GM19025 (cell line): ENCODE results near the gene ATXN2.

Experiments used
- ATAC-seq: cut with Tn5 transposase; IDR thresholded peaks from one replicate; pipeline ENCODE4 v1.9.1; 2021; ENCODE audit warnings: mild to moderate bottlenecking, low read depth, moderate library complexity; ENCODE audit not compliant: unreplicated experiment

ATXN2 gene

DNA sequence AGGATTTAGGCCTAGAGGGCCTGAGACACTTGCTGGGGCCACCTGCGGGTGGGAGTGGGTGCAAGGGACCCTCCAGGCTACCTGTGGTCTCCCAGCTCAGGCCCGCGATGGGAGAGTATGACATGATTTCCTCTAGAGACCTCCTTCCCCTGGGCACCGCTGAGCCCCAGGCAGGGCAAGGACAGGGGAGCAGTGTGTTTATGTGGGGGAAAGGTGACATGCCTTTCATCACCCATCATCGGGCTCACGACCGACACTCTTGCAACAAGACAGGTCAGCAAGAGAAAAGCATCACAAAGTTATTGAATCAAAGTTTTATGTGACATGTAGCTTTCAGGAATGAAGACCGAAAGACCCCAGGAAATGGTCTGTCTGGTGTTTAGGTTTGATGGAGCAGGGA lies 173.5 kb downstream of the ATXN2 start:
- ATAC-seq: no peak

DNA sequence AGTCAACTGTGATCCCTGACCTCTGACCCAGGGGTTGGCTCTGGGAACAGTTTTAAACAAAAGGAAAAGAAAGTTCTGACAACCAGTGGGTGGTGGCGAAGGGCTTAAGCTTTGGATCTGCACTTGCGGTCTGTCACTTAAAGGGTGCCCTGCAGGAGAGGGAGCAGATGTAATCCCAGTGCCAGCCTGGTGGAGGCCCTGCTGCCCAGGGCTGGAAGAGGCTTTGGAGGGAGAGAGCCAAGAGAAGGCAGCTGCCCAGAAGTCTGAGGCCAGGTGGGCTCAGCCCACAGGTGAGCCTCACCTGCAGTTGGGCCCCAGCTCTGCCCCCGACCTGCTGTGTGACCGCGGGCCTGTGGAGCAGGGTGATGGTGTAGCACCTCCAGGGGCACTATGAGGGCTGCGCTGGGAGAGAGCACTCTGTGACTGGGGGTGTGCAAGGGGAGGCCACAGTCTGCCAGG lies 174.3 kb downstream of the ATXN2 start:
- ATAC-seq: no peak

DNA sequence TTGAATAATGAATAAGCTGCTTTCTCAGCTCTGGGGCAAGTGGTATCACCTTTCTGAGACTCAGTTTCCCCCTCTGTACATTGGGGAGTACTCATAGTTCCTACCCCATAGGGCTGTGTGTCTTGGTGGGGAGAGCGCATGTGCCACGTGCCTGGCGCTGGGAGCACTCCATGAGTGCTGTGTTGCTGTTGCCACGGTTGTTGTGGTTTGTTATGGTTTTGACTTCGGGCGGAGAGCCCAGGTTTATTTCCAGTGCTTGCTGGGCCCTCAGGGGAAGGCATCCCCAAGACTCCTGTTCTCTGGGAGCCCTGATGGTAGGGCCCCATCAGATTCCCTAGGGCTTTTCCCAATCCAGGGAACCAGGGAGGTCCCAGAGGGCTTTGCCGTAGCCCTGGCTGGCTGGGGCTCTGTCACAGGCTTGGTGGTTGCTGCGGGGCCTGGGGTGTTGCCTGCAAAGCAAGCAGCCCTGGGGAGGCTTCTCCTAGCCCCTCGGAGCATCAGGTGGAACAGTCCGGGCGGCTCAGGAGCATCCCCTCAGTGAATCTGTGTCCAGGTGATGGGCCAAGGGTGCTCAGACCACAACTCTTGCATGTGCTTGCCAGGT lies 174.8 kb downstream of the ATXN2 start:
- ATAC-seq: no peak

- no peak for ATAC-seq
These were observed 178.6 kb downstream of the ATXN2 start for GRCh38 chr12:111420494-111420893.

GRCh38 chr12:111419784-111420183 lies 179.3 kb downstream of the ATXN2 start:
- no peak for ATAC-seq

GRCh38 chr12:111418594-111418880 lies 180.6 kb downstream of the ATXN2 start:
- ATAC-seq: no peak

- no peak for ATAC-seq
These were observed 181.1 kb downstream of the ATXN2 start for GRCh38 chr12:111417784-111418593.

DNA sequence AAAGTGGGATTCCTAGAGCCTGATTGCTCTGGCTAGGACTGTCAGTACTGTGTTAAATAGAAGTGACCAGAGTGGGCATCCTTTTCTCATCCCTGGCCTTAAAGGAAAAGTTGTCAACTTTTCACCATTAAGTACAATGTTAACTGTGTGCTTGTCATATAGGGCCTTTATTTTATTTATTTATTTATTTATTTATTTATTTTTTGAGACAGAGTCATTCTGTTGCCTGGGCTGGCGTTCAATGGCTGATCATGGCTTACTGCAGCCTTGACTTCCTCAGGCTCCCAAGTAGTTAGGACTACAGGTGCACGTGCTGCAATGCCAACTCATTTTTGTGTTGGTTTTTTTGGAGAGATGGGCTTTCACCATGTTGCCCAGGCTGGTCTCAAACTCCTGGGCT lies 181.8 kb downstream of the ATXN2 start:
- ATAC-seq: no peak

- no peak for ATAC-seq
These were observed 184.3 kb downstream of the ATXN2 start for GRCh38 chr12:111414711-111415252.

GRCh38 chr12:111413442-111414086 lies 185.6 kb downstream of the ATXN2 start:
- ATAC-seq: no peak

DNA sequence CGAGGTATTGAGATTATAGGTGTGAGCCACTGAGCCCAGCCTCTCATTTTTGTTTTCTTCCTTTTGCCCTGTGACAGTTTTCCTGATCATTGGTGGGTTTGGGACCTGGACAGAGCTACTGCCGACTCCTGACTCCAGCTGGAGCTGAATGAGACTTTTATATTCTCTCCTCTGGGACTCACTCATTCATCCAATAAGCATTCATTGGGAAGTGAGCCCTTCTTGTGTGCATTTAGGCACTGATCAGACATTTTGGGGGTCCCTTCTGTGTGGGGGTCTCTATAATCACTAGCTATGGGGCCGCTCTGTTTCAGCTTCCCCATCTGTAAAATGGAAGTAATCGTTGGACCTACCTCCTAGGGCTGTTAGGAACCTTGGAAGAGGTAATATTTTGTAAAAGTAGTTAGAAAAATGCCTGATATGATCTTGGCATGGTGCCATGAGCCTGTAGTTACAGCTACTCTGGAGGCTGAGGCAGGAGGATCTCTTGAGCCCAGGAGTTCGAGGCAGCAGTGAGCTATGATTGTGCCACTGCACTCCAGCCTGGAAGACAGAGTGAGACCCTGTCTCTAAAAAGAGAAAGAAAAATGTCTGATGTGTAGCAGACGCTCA lies 186.2 kb downstream of the ATXN2 start:
- ATAC-seq: no peak

- ATAC-seq: no peak
These were observed 186.9 kb downstream of the ATXN2 start for GRCh38 chr12:111412007-111412829.

DNA sequence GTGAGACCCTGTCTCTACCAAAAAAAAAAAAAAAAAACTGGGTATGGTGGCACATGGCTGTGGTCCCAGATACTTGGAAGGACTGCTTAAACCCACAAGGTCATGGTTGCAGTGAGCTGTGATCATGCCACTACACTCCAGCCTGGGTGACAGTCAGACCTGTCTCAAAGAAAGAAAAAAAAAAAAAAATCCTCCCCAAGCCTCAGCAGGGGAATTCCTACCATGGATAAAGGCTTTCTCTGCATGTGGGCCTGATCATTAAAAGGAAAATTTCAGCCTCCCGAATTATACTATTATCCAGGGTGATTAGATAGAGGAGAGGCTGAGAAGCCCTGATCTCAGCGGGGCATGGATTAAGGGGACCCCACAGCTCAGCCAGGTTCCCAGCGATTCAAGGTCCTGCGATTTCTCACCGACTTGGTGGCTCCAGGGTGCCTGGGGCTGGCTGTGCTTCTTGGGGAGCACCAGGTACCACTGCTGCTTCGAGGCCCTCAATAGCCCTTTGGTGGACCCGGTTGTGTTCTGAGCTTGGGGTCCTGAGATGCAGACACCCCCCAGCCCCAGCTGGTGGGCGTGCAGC lies 187.8 kb downstream of the ATXN2 start:
- no peak for ATAC-seq

GRCh38 chr12:111410431-111411184 lies 188.5 kb downstream of the ATXN2 start:
- ATAC-seq: no peak

- ATAC-seq: no peak
These were observed 189.2 kb downstream of the ATXN2 start for GRCh38 chr12:111409780-111410430.

- no peak for ATAC-seq
These were observed 189.7 kb downstream of the ATXN2 start for GRCh38 chr12:111409403-111409779.

DNA sequence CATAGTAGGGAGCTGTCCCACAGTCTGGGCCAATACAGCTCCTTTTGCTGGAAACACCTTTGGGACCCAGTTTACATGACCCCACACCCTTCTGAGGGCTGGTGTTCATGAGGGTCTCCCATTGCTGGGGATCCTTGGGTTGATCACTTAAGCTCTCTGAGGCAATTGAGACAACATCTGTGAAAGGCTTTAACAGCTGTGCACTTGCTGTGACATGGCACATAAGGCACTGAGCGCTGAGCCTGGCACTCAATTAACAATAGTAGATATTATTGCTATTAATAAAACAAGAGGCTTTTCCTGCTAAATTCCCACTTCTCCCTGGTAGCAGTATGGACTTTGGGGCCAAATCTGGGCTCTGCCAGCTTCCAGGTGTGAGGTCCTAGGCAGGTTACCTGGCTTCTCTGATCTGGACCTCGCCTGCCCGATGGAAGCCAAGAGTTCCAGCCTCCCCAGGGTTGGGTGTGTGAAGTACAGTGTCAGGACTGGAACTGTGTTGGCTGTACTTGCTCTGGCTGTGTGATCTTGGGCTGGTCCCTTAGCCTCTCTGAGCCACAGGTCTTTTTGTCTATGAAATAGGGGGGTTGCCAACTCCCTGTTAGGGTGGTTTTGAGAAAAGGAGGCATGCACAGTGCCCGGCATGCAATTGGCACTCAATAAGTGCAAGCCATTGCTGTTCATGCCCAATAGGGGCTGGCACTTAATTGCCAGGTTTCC lies 190.3 kb downstream of the ATXN2 start:
- no peak for ATAC-seq

- no peak for ATAC-seq
These were observed 191.0 kb downstream of the ATXN2 start for GRCh38 chr12:111408116-111408440.
